Stomach smooth muscle (tissue), 2 donors: ENCODE data around the gene DOK7.

Experiments
- H3K27ac ChIP-seq: one replicate; pipeline ENCODE4 v1.7.0; 2013; ENCODE audit warnings: mild to moderate bottlenecking, low read length, inconsistent platforms
- H3K27me3 ChIP-seq, 2 donors: one replicate each; pipeline ENCODE4 v1.7.0; 2013; ENCODE audit warnings: low read length in 2 of 2; ENCODE audit not compliant: insufficient read depth in 2 of 2, control insufficient read depth in 1 of 2
- H3K36me3 ChIP-seq, 2 donors: one replicate each; pipeline ENCODE4 v1.7.0; 2013; ENCODE audit warnings: low read length in 2 of 2; ENCODE audit not compliant: control insufficient read depth in 2 of 2, insufficient read depth in 2 of 2
- H3K4me1 ChIP-seq: one replicate; pipeline ENCODE4 v1.7.0; 2013; ENCODE audit warnings: low read length; ENCODE audit not compliant: control insufficient read depth, insufficient read depth
- H3K4me3 ChIP-seq, 2 donors: one replicate each; pipeline ENCODE4 v1.7.0; 2013; ENCODE audit warnings: low read length in 2 of 2
- H3K9ac ChIP-seq, 2 donors: one replicate each; pipeline ENCODE4 v1.7.0; 2013; ENCODE audit warnings: low read length in 2 of 2, mild to moderate bottlenecking in 1 of 2
- H3K9me3 ChIP-seq, 2 donors: one replicate each; pipeline ENCODE4 v1.7.0; 2013; ENCODE audit warnings: low read length in 2 of 2; ENCODE audit not compliant: control insufficient read depth in 2 of 2
- donor health status: healthy.
- donor health status: Pancreatic carcinoma.

DOK7 gene

DNA sequence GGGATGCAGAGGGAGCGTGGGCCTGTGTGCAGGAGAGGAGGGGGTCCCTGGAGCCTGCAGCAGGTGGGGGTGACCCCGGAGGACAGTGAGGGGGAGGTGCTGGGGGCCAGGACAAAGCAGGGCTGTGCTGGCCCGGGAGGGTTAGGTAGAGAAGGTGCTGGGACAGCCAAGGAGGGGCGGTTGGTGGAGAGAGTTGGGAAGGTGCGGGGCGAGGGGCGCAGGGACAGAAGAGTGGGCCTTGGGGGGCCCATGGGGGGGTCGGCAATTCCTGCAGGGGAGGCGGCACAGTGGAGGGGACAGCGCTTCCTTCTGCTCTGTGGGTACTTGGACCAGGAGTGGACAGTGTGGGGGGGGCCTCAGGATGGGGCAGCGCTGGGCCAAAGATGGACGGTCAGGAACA lies 36.6 kb downstream of the DOK7 start:
- Histone ChIP-seq H3K27ac (no peak overlapping the region), H3K4me1 (no peaks in the 10 kb centered on the region), H3K9ac (no peak overlapping the region), H3K36me3 (peaks cover 4 to 11% of the 10 kb centered on the region in 2 donors), H3K9me3 (no peaks in the 10 kb centered on the region), H3K27me3 (peaks cover 11 to 13% of the 10 kb centered on the region in 2 donors), H3K4me3 (no peak overlapping the region)

DNA sequence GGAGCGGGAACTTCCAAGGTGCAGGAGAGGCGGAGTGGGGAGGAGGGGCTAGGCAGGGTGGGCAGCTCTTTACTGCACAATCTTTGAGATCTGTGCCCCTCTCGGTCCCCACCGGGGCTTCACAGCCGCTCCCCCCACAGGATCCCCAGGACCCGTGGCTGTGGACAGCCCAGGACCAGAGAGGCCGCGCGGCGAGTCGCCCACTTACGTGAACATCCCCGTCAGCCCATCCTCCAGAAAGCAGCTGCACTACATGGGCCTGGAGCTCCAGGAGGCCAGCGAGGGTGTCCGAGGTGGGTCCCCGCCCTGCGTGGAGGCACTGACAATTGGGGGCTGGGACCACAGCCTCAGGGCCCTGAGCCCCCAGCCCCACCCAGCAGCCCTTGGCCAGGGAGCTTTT lies 37.0 kb downstream of the DOK7 start:
- peaks cover 4 to 11% of the 10 kb centered on the region in 2 donors for H3K36me3 ChIP-seq
- no peak overlapping the region for H3K4me3 ChIP-seq
- H3K4me1 ChIP-seq: no peaks in the 10 kb centered on the region
- no peak overlapping the region for H3K9ac ChIP-seq
- no peaks in the 10 kb centered on the region for H3K9me3 ChIP-seq
- H3K27ac ChIP-seq: no peak overlapping the region
- peaks cover 7 to 9% of the 10 kb centered on the region in 2 donors for H3K27me3 ChIP-seq

- Histone ChIP-seq H3K9ac (no peak overlapping the region), H3K27me3 (peaks cover 2 to 4% of the 10 kb centered on the region in 2 donors), H3K4me1 (no peaks in the 10 kb centered on the region), H3K36me3 (peaks cover 4 to 11% of the 10 kb centered on the region in 2 donors), H3K4me3 (no peak overlapping the region), H3K9me3 (no peaks in the 10 kb centered on the region), H3K27ac (no peak overlapping the region)
Observed at GRCh38 chr4:3500634-3501101, 37.6 kb downstream of the DOK7 start.

GRCh38 chr4:3501126-3501824 lies 38.2 kb downstream of the DOK7 start:
- Histone ChIP-seq H3K27me3 (peaks cover 0 to under 1% of the 10 kb centered on the region in 2 donors), H3K4me1 (no peaks in the 10 kb centered on the region), H3K4me3 (no peak overlapping the region), H3K36me3 (peaks cover 4 to 11% of the 10 kb centered on the region in 2 donors), H3K9me3 (no peaks in the 10 kb centered on the region), H3K27ac (no peak overlapping the region), H3K9ac (no peak overlapping the region)

- Histone ChIP-seq H3K36me3 (peaks cover 4 to 11% of the 10 kb centered on the region in 2 donors), H3K4me1 (no peaks in the 10 kb centered on the region), H3K9me3 (no peaks in the 10 kb centered on the region), H3K9ac (no peak overlapping the region), H3K27ac (no peak overlapping the region), H3K27me3 (no peaks in the 10 kb centered on the region), H3K4me3 (no peak overlapping the region)
Observed at GRCh38 chr4:3501825-3502425, 38.8 kb downstream of the DOK7 start.

DNA sequence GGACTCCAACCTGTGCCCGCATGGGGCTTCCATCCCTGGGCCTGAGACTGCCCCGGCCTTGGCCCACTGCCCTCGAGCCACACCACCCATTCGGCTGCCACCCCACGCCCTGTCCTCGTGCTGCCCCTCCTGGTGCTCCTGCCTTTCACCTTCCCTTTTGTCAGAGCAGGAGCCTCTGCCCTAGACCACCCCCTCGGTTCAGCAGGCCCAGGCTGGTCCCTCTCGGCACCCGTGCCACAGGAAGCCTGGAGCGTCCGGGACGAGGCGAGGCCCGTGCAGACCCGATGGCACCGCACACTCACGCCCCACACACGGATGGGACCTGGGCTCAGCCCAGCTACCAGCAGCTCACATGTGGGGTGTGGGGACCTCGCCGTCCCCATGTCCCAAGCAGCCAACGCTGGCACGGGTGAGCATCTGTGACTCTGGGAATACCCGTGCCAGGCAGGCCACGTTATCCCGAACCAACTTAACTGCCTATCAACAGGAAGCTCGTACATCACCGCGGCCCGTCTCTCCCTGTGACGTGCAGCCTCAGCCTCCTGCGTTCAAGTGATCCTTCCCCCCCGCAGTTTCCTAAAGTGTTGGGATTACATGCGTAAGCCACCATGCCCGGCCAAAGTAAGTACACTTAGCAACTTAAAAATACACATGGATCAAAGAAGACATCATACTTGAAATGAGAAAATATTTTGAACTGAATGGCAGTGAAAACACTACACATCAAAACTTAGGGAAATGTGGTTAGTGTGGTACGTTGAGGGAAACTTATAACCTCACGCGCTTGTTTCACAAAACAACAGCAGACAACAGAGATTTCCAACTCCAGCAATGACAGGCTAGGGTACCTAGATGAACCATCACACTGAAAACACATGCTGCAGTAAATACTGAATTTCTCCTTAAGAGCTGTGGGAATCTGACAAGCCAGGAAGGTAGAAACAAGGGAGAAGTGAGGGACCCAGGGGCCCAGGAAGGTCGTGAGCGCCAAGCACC lies 40.1 kb downstream of the DOK7 start:
- Histone ChIP-seq H3K9me3 (no peaks in the 10 kb centered on the region), H3K36me3 (peaks cover 5 to 13% of the 10 kb centered on the region in 2 donors), H3K4me1 (no peaks in the 10 kb centered on the region), H3K4me3 (no peak overlapping the region), H3K27ac (no peak overlapping the region), H3K27me3 (no peaks in the 10 kb centered on the region), H3K9ac (no peak overlapping the region)

DNA sequence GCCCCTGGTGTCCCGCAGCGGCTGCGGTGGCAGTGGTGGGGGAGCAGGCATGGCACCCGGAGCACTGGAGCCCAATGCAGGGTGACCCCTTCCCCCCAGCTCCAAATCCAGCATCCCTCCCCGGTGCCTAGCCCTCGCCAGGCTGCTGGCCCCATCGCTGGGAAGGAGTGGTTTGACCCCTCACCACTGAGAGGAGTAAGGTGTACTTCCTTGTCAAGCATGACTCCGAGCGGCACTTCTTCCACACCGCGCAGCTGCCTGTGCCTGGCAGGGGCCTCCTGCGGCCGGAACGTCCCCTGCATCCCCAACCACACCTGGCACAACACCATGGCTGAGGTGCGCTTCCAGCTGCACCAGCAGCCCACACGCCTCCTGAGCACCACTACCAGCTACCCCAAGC lies 42.1 kb downstream of the DOK7 start:
- Histone ChIP-seq H3K4me3 (no peak overlapping the region), H3K27me3 (no peaks in the 10 kb centered on the region), H3K4me1 (no peaks in the 10 kb centered on the region), H3K9me3 (no peaks in the 10 kb centered on the region), H3K27ac (no peak overlapping the region), H3K36me3 (peaks cover 15 to 22% of the 10 kb centered on the region in 2 donors), H3K9ac (no peak overlapping the region)

- Histone ChIP-seq H3K27ac (no peak overlapping the region), H3K27me3 (no peaks in the 10 kb centered on the region), H3K36me3 (peaks cover 37 to 38% of the 10 kb centered on the region in 2 donors), H3K4me3 (no peak overlapping the region), H3K9ac (no peak overlapping the region), H3K4me1 (no peaks in the 10 kb centered on the region), H3K9me3 (no peaks in the 10 kb centered on the region)
Observed at GRCh38 chr4:3508542-3508941, 45.4 kb downstream of the DOK7 start.

GRCh38 chr4:3510481-3510880 lies 47.4 kb downstream of the DOK7 start:
- no peaks in the 10 kb centered on the region for H3K4me1 ChIP-seq
- H3K36me3 ChIP-seq: peaks cover 43 to 46% of the 10 kb centered on the region in 2 donors
- no peak overlapping the region for H3K9ac ChIP-seq
- no peaks in the 10 kb centered on the region for H3K9me3 ChIP-seq
- H3K27me3 ChIP-seq: no peaks in the 10 kb centered on the region
- H3K27ac ChIP-seq: no peak overlapping the region
- H3K4me3 ChIP-seq: no peak overlapping the region

GRCh38 chr4:3511187-3511586 lies 48.1 kb downstream of the DOK7 start:
- H3K36me3 ChIP-seq: peaks cover 50 to 51% of the 10 kb centered on the region in 2 donors

More at GRCh38 chr4:3511187-3511586, 48.1 kb downstream of the DOK7 start:
- Histone ChIP-seq H3K9me3 (no peaks in the 10 kb centered on the region), H3K27ac (no peak overlapping the region), H3K9ac (no peak overlapping the region), H3K27me3 (no peaks in the 10 kb centered on the region), H3K4me3 (no peak overlapping the region), H3K4me1 (no peaks in the 10 kb centered on the region)
